ENCODE data around the gene SYNGR1.
"Not testable (repeated sequence)": the region's sequence is repeated elsewhere in the genome, so short reads cannot be mapped to it uniquely, and the experiment has no call there.

DNA sequence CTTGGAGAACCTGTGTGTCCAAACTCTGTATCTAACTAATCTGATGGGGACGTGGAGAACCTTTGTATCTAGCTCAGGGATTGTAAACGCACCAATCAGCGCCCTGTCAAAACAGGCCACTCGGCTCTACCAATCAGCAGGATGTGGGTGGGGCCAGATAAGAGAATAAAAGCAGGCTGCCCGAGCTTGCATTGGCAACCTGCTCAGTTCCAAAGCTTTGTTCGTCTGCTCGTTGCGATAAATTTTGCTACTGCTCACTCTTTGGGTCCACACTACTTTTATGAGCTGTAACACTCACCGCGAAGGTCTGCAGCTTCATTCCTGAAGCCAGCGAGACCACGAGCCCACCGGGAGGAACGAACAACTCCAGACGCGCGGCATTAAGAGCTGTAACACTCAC is 8.4 kb downstream of the SYNGR1 start:
- TF ChIP-seq, protein P1, sequence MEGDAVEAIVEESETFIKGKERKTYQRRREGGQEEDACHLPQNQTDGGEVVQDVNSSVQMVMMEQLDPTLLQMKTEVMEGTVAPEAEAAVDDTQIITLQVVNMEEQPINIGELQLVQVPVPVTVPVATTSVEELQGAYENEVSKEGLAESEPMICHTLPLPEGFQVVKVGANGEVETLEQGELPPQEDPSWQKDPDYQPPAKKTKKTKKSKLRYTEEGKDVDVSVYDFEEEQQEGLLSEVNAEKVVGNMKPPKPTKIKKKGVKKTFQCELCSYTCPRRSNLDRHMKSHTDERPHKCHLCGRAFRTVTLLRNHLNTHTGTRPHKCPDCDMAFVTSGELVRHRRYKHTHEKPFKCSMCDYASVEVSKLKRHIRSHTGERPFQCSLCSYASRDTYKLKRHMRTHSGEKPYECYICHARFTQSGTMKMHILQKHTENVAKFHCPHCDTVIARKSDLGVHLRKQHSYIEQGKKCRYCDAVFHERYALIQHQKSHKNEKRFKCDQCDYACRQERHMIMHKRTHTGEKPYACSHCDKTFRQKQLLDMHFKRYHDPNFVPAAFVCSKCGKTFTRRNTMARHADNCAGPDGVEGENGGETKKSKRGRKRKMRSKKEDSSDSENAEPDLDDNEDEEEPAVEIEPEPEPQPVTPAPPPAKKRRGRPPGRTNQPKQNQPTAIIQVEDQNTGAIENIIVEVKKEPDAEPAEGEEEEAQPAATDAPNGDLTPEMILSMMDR (IDR thresholded peaks at IDR 0.05) = not testable (repeated sequence)
- not testable (repeated sequence) for TF ChIP-seq EZH2, EZH2phosphoT487 (IDR thresholded peaks at IDR 0.05)
